MM.1S (cell line): ENCODE data around the gene GNG12.

Source experiments
- CTCF ChIP-seq: fragments of 300-600 bp; sonication (generic); IDR thresholded peaks from 2 replicates; pipeline ENCODE4 v1.5.1; 2016; ENCODE audit warnings: antibody characterized with exemption, low read length, mixed read lengths
- EZH2 ChIP-seq: fragments of 300-600 bp; sonication (generic); optimal IDR thresholded peaks from 2 replicates; pipeline ENCODE3; 2017; ENCODE audit warnings: low read depth, mild to moderate bottlenecking, antibody characterized with exemption, low read length, mixed read lengths
- EZH2phosphoT487 ChIP-seq: fragments of 300-600 bp; sonication (generic); IDR thresholded peaks from 2 replicates; pipeline ENCODE4 v1.6.1; 2018; ENCODE audit warnings: antibody characterized with exemption, low read length

- TF ChIP-seq CTCF (no peak), EZH2 (no peak), EZH2phosphoT487 (no peak)
Measured at GRCh38 chr1:67855444-67855843, 22.2 kb upstream of the GNG12 start.
